IMR-90 (cell line): ENCODE results near the gene MRE11. TPM values are rescaled to one million over a fixed set of nuclear protein-coding genes. Genes with fewer than 3 reads are reported as not detected.

ENCODE experiments used
- ATAC-seq: fragments of 200-7000 bp; cut with Tn5 transposase; 2 replicates; pipeline ENCODE4 v1.9.1; 2020; ENCODE audit warnings: low read depth, mild to moderate bottlenecking, moderate library complexity
- BruUV-seq: library from RNA; stranded (reverse); fragments of 400-500 nt; replicated peaks from 2 replicates; lab custom pipeline; 2021; lab: Mats Ljungman, UMichigan
- CTCF ChIA-PET: fragments of 300-600 bp; formaldehyde crosslinking; extraction: SDS; loops from one replicate; lab custom pipeline; 2021; ENCODE audit warnings: antibody characterized with exemption; lab: Yijun Ruan, JAX
- POLR2A ChIA-PET: fragments of 300-600 bp; sonication (Branson Sonifier 250); formaldehyde crosslinking; loops from one replicate; lab custom pipeline; 2022; ENCODE audit warnings: antibody characterized with exemption; ENCODE audit not compliant: unreplicated experiment; lab: Charles Lee
- DNase-seq: peaks from one replicate; pipeline ENCODE4 v3.0.0; 2013
- H2AFZ ChIP-seq: replicated peaks from 2 replicates; pipeline ENCODE3; 2013; ENCODE audit warnings: low read length, mild to moderate bottlenecking; ENCODE audit not compliant: poor library complexity
- H2AK5ac ChIP-seq: 2 replicates; pipeline ENCODE4 v1.6.1; 2013; ENCODE audit warnings: low read depth, low read length, inconsistent platforms
- H2AK9ac ChIP-seq: replicated peaks from 2 replicates; pipeline ENCODE3; 2013; ENCODE audit warnings: mild to moderate bottlenecking, low read depth, low read length, moderate library complexity; ENCODE audit not compliant: poor library complexity
- H2BK120ac ChIP-seq: 2 replicates; pipeline ENCODE4 v1.6.1; 2013; ENCODE audit warnings: low read depth, low read length, inconsistent platforms
- H2BK15ac ChIP-seq: 3 replicates; pipeline ENCODE4 v1.6.1; 2013; ENCODE audit warnings: low read depth, low read length, inconsistent platforms
- H2BK20ac ChIP-seq: 2 replicates; pipeline ENCODE4 v1.6.1; 2013; ENCODE audit warnings: low read depth, mild to moderate bottlenecking, inconsistent platforms, low read length, moderate library complexity
- H2BK5ac ChIP-seq: 2 replicates; pipeline ENCODE4 v1.6.1; 2013; ENCODE audit warnings: mild to moderate bottlenecking, low read depth, low read length, inconsistent platforms; ENCODE audit not compliant: poor library complexity, severe bottlenecking
- H3K14ac ChIP-seq: replicated peaks from 2 replicates; pipeline ENCODE4 v1.6.1; 2013; ENCODE audit warnings: low read depth, low read length, inconsistent platforms
- H3K18ac ChIP-seq: 2 replicates; pipeline ENCODE4 v1.6.1; 2013; ENCODE audit warnings: low read depth, low read length, control low read depth
- H3K23ac ChIP-seq: 2 replicates; pipeline ENCODE4 v1.6.1; 2013; ENCODE audit warnings: low read depth, low read length, inconsistent platforms
- H3K27ac ChIP-seq: 2 replicates; pipeline ENCODE4 v1.5.1; 2013; ENCODE audit warnings: mild to moderate bottlenecking, control low read depth, low read length; ENCODE audit not compliant: insufficient read depth
- H3K27me3 ChIP-seq: 2 replicates; pipeline ENCODE4 v1.6.1; 2013; ENCODE audit warnings: low read length; ENCODE audit not compliant: control insufficient read depth, insufficient read depth
- H3K36me3 ChIP-seq: 2 replicates; pipeline ENCODE4 v1.6.1; 2013; ENCODE audit warnings: low read length, mixed read lengths; ENCODE audit not compliant: control insufficient read depth, insufficient read depth
- H3K4ac ChIP-seq: 2 replicates; pipeline ENCODE4 v1.6.1; 2013; ENCODE audit warnings: low read depth, low read length, inconsistent platforms
- H3K4me1 ChIP-seq: 2 replicates; pipeline ENCODE4 v1.6.1; 2013; ENCODE audit warnings: low read length, mixed read lengths; ENCODE audit not compliant: control insufficient read depth, insufficient read depth
- H3K4me2 ChIP-seq: 2 replicates; pipeline ENCODE4 v1.6.1; 2013; ENCODE audit warnings: low read depth, mild to moderate bottlenecking, control low read depth, low read length, moderate library complexity
- H3K4me3 ChIP-seq: 2 replicates; pipeline ENCODE4 v1.5.1; 2013; ENCODE audit warnings: low read depth, mild to moderate bottlenecking, control low read depth, low read length, moderate library complexity; ENCODE audit not compliant: insufficient read depth
- H3K56ac ChIP-seq: 2 replicates; pipeline ENCODE4 v1.6.1; 2013; ENCODE audit warnings: low read length, inconsistent platforms; ENCODE audit not compliant: insufficient read depth; ENCODE audit errors: extremely low read depth
- H3K79me1 ChIP-seq, 2 experiments: 2 replicates each; pipeline ENCODE4 v1.6.1; 2013; ENCODE audit warnings: low read length in 2 of 2, inconsistent platforms in 1 of 2, low read depth in 1 of 2
- H3K9ac ChIP-seq: 2 replicates; pipeline ENCODE4 v1.6.1; 2013; ENCODE audit warnings: low read depth, low read length, control low read depth
- H3K9me1 ChIP-seq: 2 replicates; pipeline ENCODE4 v1.6.1; 2013; ENCODE audit warnings: low read length, inconsistent platforms; ENCODE audit not compliant: insufficient read depth
- H3K9me3 ChIP-seq: 2 replicates; pipeline ENCODE4 v1.6.1; 2013; ENCODE audit warnings: low read length; ENCODE audit not compliant: control insufficient read depth, insufficient read depth
- H4K20me1 ChIP-seq: 2 replicates; pipeline ENCODE4 v1.6.1; 2013; ENCODE audit warnings: low read length, inconsistent platforms; ENCODE audit not compliant: insufficient read depth
- H4K5ac ChIP-seq: 2 replicates; pipeline ENCODE4 v1.6.1; 2013; ENCODE audit warnings: mild to moderate bottlenecking, low read depth, low read length, control low read depth
- H4K8ac ChIP-seq, 2 experiments: 2 replicates each; pipeline ENCODE4 v1.6.1; 2013; ENCODE audit warnings: low read depth in 2 of 2, low read length in 2 of 2, control low read depth in 1 of 2, inconsistent platforms in 1 of 2
- H4K91ac ChIP-seq: 2 replicates; pipeline ENCODE4 v1.6.1; 2013; ENCODE audit warnings: low read depth, low read length, inconsistent platforms; ENCODE audit not compliant: insufficient read depth
- MAFK ChIP-seq: IDR thresholded peaks from 2 replicates; pipeline ENCODE4 v1.6.1; 2012; ENCODE audit warnings: low read depth, low read length, improper control_type of control experiment
- USF2 ChIP-seq: fragments of 150-350 bp; IDR thresholded peaks from 2 replicates; pipeline ENCODE4 v1.6.1; 2017; ENCODE audit warnings: mild to moderate bottlenecking, antibody characterized with exemption, low read length, low read depth
- WGBS, 2 experiments: methylation state at CpG; one replicate each; pipeline versions ENCODE4 v1.1.5 to v1.1.7; 2013; ENCODE audit warnings: missing lambda C conversion rate in 2 of 2; ENCODE audit not compliant: insufficient read length in 1 of 2; ENCODE audit errors: extremely low coverage in 2 of 2; 5-methylcytosine and 5-hydroxymethylcytosine counted together
- dilution Hi-C: fragments of 300-500 bp; cut with HindIII; formaldehyde crosslinking; loops from one replicate; pipeline ENCODE4 v1.14.3; 2018; ENCODE audit warnings: low sequenced_read_pairs; ENCODE audit not compliant: unreplicated experiment
- in situ Hi-C: fragments of 300-500 bp; cut with MboI; formaldehyde crosslinking; loops from 3 replicates; pipeline ENCODE4 v1.14.3; 2019; ENCODE audit warnings: low sequenced_read_pairs, inconsistent platforms, mixed read lengths
- intact Hi-C: fragments of 100-400 bp; cut with micrococcal nuclease; formaldehyde crosslinking; loops from 2 replicates; pipeline ENCODE4 v1.10.0; 2022
- polyA plus RNA-seq, 3 experiments: library from polyadenylated mRNA; depleted of rRNA; stranded (reverse); fragments of >200 nt; gene quantifications; 2 replicates each; pipeline ENCODE4 v1.2.3, GENCODE V29; 2012; ENCODE audit warnings: low replicate concordance in 1 of 3
- total RNA-seq: library from RNA; depleted of rRNA; stranded (reverse); fragments of >200 nt; gene quantifications from 2 replicates; pipeline ENCODE4 v1.2.3, GENCODE V29; 2012

The MRE11 gene
- total and polyA plus RNA-seq, 2 of the 4 experiments (the other 2 are of a cell fraction) = 9.0 to 15.6 TPM

DNA sequence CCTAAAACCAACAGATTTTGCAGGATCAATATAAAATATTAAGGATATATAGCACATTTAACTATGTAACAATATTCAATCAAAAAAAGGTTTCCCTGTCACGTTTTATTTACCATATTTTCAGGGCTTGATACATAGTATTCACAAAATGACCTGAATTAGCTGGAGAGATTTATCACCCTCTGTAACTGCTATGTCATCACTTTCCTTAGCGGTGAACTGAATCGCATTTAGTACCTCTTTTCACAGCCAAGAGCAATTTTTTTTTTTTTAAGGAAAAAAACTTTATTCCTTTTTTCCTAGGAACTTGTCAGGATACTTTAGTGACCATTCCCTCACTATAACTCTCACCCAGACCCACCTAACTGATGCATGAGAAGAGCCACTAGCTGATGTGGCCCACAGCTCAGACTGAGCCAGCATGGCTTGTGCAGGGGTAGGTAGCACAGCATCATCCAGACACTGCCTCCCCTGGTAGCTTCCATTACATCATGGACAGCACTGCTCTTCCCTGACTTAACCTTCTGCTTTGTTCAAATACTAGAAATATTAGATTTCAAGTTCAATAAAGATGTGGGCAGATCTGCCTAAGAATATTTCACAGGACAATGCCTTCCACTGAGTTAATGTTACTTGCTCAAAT, 75.4 kb downstream of the MRE11 start:
- CTCF ChIA-PET = interaction anchor here (1.1 to 4.2 kb wide), 6 partner anchors 12 to 523 kb away, joined by 3 to 15 read pairs (median 6); no protein-coding TSS in a partner anchor
- no peak for ATAC-seq

More for the DNA sequence above, 75.4 kb downstream of the MRE11 start:
- WGBS, 2 experiments = 75% methylated on average over 2 of the region's 3 CpGs; no CpG with 5 or more reads in 1 of the 2 experiments
- no TSS peak for BruUV-seq
- Histone ChIP-seq H3K27me3 (no peaks in the 10 kb centered on the region), H2AK9ac (no peak overlapping the region), H3K56ac (no peak overlapping the region), H3K4me2 (no peak overlapping the region), H3K9me1 (no peaks in the 10 kb centered on the region), H3K23ac (no peak overlapping the region), H4K8ac (no peak overlapping the region), H2BK120ac (no peak overlapping the region), H2AFZ (no peak overlapping the region), H2AK5ac (no peak overlapping the region), H3K36me3 (no peaks in the 10 kb centered on the region), H3K4me3 (no peak overlapping the region), H3K18ac (no peak overlapping the region), H3K9me3 (no peaks in the 10 kb centered on the region), H3K27ac (no peak overlapping the region), H3K79me1 (no peaks in the 10 kb centered on the region), H2BK5ac (no peak overlapping the region), H3K9ac (no peak overlapping the region), H2BK15ac (no peak overlapping the region), H4K20me1 (no peaks in the 10 kb centered on the region), H3K14ac (no peak overlapping the region), H3K4ac (no peak overlapping the region), H3K4me1 (no peaks in the 10 kb centered on the region), H4K91ac (no peak overlapping the region), H2BK20ac (no peak overlapping the region), H4K5ac (no peak overlapping the region)
- POLR2A ChIA-PET = no interaction called here
- intact Hi-C loops (no loop called here), dilution Hi-C loops (no loop called here), in situ Hi-C loops (no loop called here)
- TF ChIP-seq USF2 = no peak
- peak; percentile 75 for TF ChIP-seq MAFK
- DNase-seq = no peak
